AG09309 (cell line): Measurements from ENCODE around the gene CHDH.

ENCODE experiments used
- DNase-seq: peaks from one replicate; pipeline ENCODE4 v3.0.0-alpha.2; 2010; ENCODE audit warnings: low read depth
- H3K4me3 ChIP-seq: 2 replicates; pipeline ENCODE4 v1.5.1; 2011; ENCODE audit warnings: mild to moderate bottlenecking, low read depth, low read length, moderate library complexity; ENCODE audit not compliant: control insufficient read depth
- CTCF ChIP-seq: IDR thresholded peaks from 2 replicates; pipeline ENCODE4 v1.5.1; 2011; ENCODE audit warnings: mild to moderate bottlenecking, low read depth, low read length, inconsistent platforms; ENCODE audit not compliant: insufficient read depth, control insufficient read depth; ENCODE audit errors: missing control alignments

The CHDH gene

GRCh38 chr3:53801319-53801718 is 44.9 kb downstream of the CHDH start:
- no peak for DNase-seq
- no peak for TF ChIP-seq CTCF
- H3K4me3 ChIP-seq = no peak overlapping the region

- TF ChIP-seq CTCF = no peak
- no peak for DNase-seq
- no peak overlapping the region for H3K4me3 ChIP-seq
Measured at GRCh38 chr3:53800041-53800906, 45.9 kb downstream of the CHDH start.

- TF ChIP-seq CTCF = no peak
- no peak for DNase-seq
Measured at GRCh38 chr3:53799338-53799865, 46.8 kb downstream of the CHDH start.

GRCh38 chr3:53798144-53798543 is 48.1 kb downstream of the CHDH start:
- H3K4me3 ChIP-seq = no peak overlapping the region
- DNase-seq = no peak
- no peak for TF ChIP-seq CTCF

More at GRCh38 chr3:53799338-53799865, 46.8 kb downstream of the CHDH start:
- no peak overlapping the region for H3K4me3 ChIP-seq

GRCh38 chr3:53795789-53796560 is 50.2 kb downstream of the CHDH start:
- no peak overlapping the region for H3K4me3 ChIP-seq
- no peak for DNase-seq
- no peak for TF ChIP-seq CTCF

GRCh38 chr3:53795176-53795575 is 51.0 kb downstream of the CHDH start:
- TF ChIP-seq CTCF = no peak

More at GRCh38 chr3:53795176-53795575, 51.0 kb downstream of the CHDH start:
- no peak for DNase-seq
- no peak overlapping the region for H3K4me3 ChIP-seq
